ENCODE measurements around the gene RASSF3. TPM values are rescaled to one million over a fixed set of nuclear protein-coding genes. Genes with fewer than 3 reads are reported as not detected.

The RASSF3 gene
- total and polyA plus RNA-seq, 4 donors, result 26.7 to 60.9 (median 33.5) TPM

GRCh38 chr12:64631197-64631596, 20.9 kb downstream of the RASSF3 start:
- Histone ChIP-seq H3K9me3 (ENCODE audit: control insufficient read depth in 4 of 4, insufficient read depth in 3 of 4, low read length in 3 of 4) (no peaks in the 10 kb centered on the region), H3K4me1 (ENCODE audit: control insufficient read depth in 5 of 5, insufficient read depth in 5 of 5, low read length in 5 of 5) (peaks cover 0 to 30% (median 17%) of the 10 kb centered on the region in 5 donors), H3K27me3 (ENCODE audit: control insufficient read depth in 3 of 3, insufficient read depth in 3 of 3, low read length in 2 of 3) (no peaks in the 10 kb centered on the region), H3K9ac (ENCODE audit: insufficient read depth in 1 of 2, low read length in 2 of 2) (no peak overlapping the region), H3K4me3 (no peak overlapping the region), H3K27ac (ENCODE audit: low read depth in 1 of 2, low read length in 1 of 2) (no peak overlapping the region), H3K36me3 (ENCODE audit: control insufficient read depth in 4 of 4, insufficient read depth in 4 of 4, low read length in 4 of 4) (peaks cover 0 to 8% (median 2%) of the 10 kb centered on the region in 4 donors)
- DNase-seq (no peak), ATAC-seq (ENCODE audit: insufficient read depth, low FRiP score) (no peak)
- WGBS, 2 donors, result 92 to 97% methylated on average over 5 of the region's 5 CpGs
- no peak for TF ChIP-seq CTCF (IDR thresholded peaks at IDR 0.05; ENCODE audit: control extremely low read depth, extremely low read depth)

DNA sequence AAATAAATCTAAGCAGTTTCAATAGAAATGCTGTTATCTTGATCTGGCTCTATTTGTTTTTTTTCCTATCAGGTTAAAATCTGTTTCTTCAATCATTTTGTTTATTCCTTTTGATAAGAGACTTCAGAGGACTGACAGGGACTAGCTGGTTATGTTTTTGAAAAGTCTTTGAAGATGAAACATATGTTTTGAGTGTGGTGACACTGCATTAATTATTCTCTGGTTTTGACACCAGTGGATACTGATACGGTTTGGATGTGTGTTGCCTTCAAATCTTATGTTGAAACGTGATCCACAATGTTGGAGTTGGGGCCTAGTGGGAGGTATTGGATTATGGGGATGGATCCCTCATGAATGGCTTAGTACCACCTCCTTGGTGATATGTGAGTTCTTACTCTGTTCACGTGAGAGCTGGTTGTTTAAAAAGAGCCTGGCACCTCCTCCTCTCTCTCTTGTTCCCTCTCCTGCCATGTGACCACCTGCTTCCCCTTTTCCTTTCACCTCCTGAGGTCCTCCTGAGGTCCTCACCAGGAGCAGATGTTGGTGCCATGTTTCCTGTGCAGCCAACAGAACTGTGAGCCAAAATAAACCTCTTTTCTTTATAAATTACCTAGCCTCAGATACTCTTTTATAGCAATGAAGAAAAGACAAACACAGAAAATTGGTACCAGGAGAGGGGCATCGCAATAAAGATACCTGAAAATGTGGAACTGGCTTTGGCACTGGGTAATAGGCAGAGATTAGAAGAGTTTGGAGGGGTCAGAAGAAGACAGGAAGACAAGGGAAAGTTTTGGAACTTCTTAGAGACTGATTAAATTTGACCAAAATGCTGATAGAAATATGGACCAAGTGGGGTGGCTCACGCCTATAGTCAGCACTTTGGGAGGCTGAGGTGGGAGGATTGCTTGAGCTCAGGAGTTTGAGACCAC, 23.0 kb downstream of the RASSF3 start:
- DNase-seq (peak in 2 of 3 donors; percentile 80 to 91), ATAC-seq (ENCODE audit: insufficient read depth, low FRiP score) (no peak)
- Histone ChIP-seq H3K9me3 (ENCODE audit: control insufficient read depth in 4 of 4, insufficient read depth in 3 of 4, low read length in 3 of 4) (no peaks in the 10 kb centered on the region), H3K4me1 (ENCODE audit: control insufficient read depth in 5 of 5, insufficient read depth in 5 of 5, low read length in 5 of 5) (peaks cover 0 to 16% (median 10%) of the 10 kb centered on the region in 5 donors), H3K36me3 (ENCODE audit: control insufficient read depth in 4 of 4, insufficient read depth in 4 of 4, low read length in 4 of 4) (peaks cover 0 to 8% (median 2%) of the 10 kb centered on the region in 4 donors), H3K4me3 (no peak overlapping the region), H3K27me3 (ENCODE audit: control insufficient read depth in 3 of 3, insufficient read depth in 3 of 3, low read length in 2 of 3) (no peaks in the 10 kb centered on the region), H3K9ac (ENCODE audit: insufficient read depth in 1 of 2, low read length in 2 of 2) (no peak overlapping the region), H3K27ac (ENCODE audit: low read depth in 1 of 2, low read length in 1 of 2) (peak overlapping the region in 1 of 2 donors; percentile 21)
- no peak for TF ChIP-seq CTCF (IDR thresholded peaks at IDR 0.05; ENCODE audit: control extremely low read depth, extremely low read depth)
- WGBS, 2 donors, result 73 to 74% methylated on average over 5 of the region's 5 CpGs

DNA sequence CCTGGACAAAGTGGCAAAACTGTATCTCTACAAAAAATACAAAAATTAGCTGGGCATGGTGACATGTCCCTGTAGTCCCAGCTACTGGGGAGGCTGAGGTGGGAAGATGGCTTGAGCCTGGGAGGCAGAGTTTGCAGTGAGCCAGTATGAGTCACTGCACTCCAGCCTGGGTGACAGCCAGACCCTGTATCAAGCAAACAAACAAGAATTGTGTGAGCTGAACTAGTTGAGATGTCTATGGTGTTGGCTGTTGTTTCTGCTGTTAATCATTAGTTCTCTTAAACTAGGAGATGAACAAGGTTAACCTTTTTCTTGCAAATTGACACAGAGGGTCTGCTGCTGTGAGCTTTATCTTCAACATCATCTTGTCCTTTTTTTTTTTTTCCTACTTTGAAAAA, 23.6 kb downstream of the RASSF3 start:
- H3K4me3 ChIP-seq, result no peak overlapping the region
- H3K9me3 ChIP-seq (ENCODE audit: control insufficient read depth in 4 of 4, insufficient read depth in 3 of 4, low read length in 3 of 4), result no peaks in the 10 kb centered on the region
- H3K4me1 ChIP-seq (ENCODE audit: control insufficient read depth in 5 of 5, insufficient read depth in 5 of 5, low read length in 5 of 5), result peaks cover 0 to 14% (median 10%) of the 10 kb centered on the region in 5 donors
- H3K27me3 ChIP-seq (ENCODE audit: control insufficient read depth in 3 of 3, insufficient read depth in 3 of 3, low read length in 2 of 3), result no peaks in the 10 kb centered on the region
- H3K9ac ChIP-seq (ENCODE audit: insufficient read depth in 1 of 2, low read length in 2 of 2), result no peak overlapping the region
- peak overlapping the region in 1 of 2 donors; percentile 4 for H3K27ac ChIP-seq (ENCODE audit: low read depth in 1 of 2, low read length in 1 of 2)
- no peak for TF ChIP-seq CTCF (IDR thresholded peaks at IDR 0.05; ENCODE audit: control extremely low read depth, extremely low read depth)
- peak; percentile 87 for ATAC-seq (ENCODE audit: insufficient read depth, low FRiP score)
- DNase-seq, result peak in 1 of 3 donors; percentile 54
- H3K36me3 ChIP-seq (ENCODE audit: control insufficient read depth in 4 of 4, insufficient read depth in 4 of 4, low read length in 4 of 4), result peaks cover 0 to 8% (median 2%) of the 10 kb centered on the region in 4 donors

Measured in lung (tissue), 12 donors.